ENCODE data around the gene CCDC178.

Gene CCDC178

DNA sequence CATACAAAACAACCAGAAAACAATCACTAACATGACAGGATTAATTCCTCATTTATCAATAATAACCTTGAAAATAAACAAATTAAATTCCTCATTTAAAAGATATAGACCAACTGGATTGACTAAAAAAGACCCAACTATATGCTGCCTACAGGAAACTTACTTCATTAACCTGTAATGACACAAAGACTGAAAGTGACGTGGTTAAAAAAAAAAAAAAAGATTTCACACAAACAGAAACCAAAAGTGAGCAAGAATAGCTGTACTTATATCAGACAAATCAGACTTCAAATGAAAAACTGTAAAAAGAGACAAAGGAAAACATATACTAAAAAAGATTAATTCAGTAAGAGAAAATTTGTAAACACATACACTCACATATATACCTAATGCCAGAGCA is 201.2 kb downstream of the CCDC178 start:
- in situ Hi-C loops (cut with MboI; ENCODE audit: low sequenced_read_pairs) = loop anchor here (10.0 kb wide), 1 partner anchor 256 kb away; no protein-coding TSS in a partner anchor
- no peak for DNase-seq (ENCODE audit: low spot score in 2 of 2)
- Histone ChIP-seq H3K27me3 (ENCODE audit: low read depth) (no peaks in the 10 kb centered on the region), H3K9me3 (no peaks in the 10 kb centered on the region), H3K36me3 (replicated peaks) (no peaks in the 10 kb centered on the region), H3K4me3 (no peak overlapping the region), H3K4me1 (no peaks in the 10 kb centered on the region)

DNA sequence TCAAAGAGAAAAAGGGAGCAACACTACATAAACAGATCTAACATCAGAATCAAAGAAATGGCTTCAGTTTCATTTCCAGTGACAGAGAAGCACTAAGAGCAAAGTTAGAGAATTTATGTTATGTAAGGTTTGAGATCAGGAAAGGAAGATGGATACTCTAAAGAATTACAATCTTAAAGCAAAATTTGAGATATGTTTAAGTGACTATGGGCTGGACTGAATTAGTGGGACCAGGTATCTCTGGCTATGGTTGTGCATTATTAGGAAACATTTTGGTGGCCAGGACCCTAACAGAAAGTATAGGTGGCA is 208.2 kb downstream of the CCDC178 start:
- H3K4me3 ChIP-seq = no peak overlapping the region
- DNase-seq (ENCODE audit: low spot score in 2 of 2) = no peak
- no peaks in the 10 kb centered on the region for H3K36me3 ChIP-seq (replicated peaks)
- H3K27me3 ChIP-seq (ENCODE audit: low read depth) = no peaks in the 10 kb centered on the region
- no peaks in the 10 kb centered on the region for H3K9me3 ChIP-seq
- no peaks in the 10 kb centered on the region for H3K4me1 ChIP-seq
- in situ Hi-C loops (cut with MboI; ENCODE audit: low sequenced_read_pairs) = loop anchor here (10.0 kb wide), 1 partner anchor 263 kb away; no protein-coding TSS in a partner anchor

DNA sequence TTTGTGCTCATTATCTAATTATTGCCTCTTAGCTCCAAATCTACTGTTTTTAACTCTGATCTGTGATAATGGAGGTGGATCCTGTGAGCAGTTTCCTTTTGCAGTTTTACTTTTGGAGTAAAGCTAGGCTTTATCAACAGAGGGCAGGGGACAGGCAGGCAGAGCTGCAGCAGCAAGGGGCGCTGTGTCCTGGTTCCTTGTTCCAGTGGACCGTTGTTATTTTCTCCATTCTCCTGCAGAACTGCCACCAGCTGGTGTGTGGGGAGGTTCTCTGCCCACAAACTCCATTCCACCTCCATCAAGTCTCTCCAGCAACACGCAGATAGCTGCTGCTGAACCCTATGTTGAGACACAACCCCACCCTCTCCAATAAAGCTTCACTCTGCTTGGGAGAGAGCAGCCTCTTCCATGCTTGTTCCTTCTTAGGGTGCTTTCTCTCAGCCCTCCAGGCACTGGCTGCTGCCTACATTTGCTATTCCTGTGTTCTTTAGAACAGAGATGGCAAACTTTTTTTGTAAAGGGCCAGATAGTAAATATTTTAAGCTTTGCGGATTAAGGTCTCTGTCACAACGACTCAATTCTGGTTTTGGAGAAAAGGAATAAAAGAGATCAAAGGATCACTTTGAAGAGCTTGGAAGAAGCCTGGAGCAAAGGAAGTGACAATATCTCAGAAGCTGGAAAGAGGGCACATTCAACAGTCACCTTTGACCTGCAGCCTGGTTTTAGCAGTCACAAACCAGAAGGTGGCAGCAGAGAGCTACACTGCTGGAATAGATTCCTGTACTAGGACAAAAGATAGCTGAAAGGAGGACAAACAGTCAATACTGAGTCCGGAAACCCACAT is 208.8 kb downstream of the CCDC178 start:
- in situ Hi-C loops (cut with MboI; ENCODE audit: low sequenced_read_pairs) = loop anchor here (10.0 kb wide), 1 partner anchor 263 kb away; no protein-coding TSS in a partner anchor
- Histone ChIP-seq H3K4me3 (no peak overlapping the region), H3K27me3 (ENCODE audit: low read depth) (no peaks in the 10 kb centered on the region), H3K9me3 (no peaks in the 10 kb centered on the region), H3K4me1 (no peaks in the 10 kb centered on the region), H3K36me3 (replicated peaks) (no peaks in the 10 kb centered on the region)
- DNase-seq (ENCODE audit: low spot score in 2 of 2) = peak; percentile 75 to 87

DNA sequence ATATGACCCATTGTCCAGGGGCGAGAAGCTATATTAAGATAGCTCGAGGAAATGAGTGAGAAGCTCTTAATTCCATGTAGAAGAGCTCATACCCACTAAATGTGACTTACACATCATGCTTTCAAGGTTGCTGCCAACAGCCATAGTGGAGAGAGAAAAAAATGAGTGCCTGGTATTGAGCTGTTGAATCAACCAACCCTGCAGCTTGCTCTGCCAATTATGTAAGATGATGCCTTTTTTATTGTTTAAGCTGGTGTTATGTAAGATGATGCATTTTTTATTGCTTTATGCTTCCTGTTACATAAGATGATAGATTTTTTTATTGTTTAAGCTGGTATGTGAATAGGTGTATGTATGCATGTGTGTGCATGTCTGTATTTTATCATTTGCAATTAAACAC is 228.2 kb downstream of the CCDC178 start:
- H3K4me3 ChIP-seq = no peak overlapping the region
- H3K4me1 ChIP-seq = no peaks in the 10 kb centered on the region
- in situ Hi-C loops (cut with MboI; ENCODE audit: low sequenced_read_pairs) = no loop called here
- no peaks in the 10 kb centered on the region for H3K36me3 ChIP-seq (replicated peaks)
- H3K27me3 ChIP-seq (ENCODE audit: low read depth) = no peaks in the 10 kb centered on the region
- H3K9me3 ChIP-seq = no peaks in the 10 kb centered on the region
- DNase-seq (ENCODE audit: low spot score in 2 of 2) = no peak

DNA sequence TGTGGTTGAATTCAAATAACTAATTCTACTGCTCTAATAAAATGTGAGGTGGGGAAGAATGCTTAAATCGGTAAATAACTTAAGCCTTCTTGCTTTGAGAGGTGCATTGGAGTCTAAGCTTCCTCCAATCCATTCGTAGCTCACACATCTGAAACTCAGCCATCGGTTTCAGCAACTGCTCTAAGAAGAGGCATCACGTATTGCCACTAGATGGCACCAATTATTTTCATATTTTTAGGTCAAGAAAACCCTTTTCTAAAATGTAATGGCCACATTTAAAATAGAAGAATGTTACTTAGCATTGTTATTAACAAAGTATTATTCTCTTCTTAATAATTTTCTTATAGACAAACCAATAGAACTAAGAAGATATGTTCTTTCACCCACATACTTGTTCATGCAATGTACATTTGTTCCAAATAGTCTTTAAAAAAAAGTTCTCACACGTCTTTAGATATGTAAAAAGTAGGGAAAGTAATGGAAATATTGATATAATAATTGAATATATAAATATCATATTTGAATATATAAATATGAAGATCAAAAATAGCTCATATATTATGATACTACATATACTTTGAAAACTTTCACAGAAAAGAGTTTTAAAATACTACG is 229.8 kb downstream of the CCDC178 start:
- H3K27me3 ChIP-seq (ENCODE audit: low read depth) = no peaks in the 10 kb centered on the region
- in situ Hi-C loops (cut with MboI; ENCODE audit: low sequenced_read_pairs) = no loop called here
- no peaks in the 10 kb centered on the region for H3K36me3 ChIP-seq (replicated peaks)
- H3K9me3 ChIP-seq = no peaks in the 10 kb centered on the region
- no peak overlapping the region for H3K4me3 ChIP-seq
- peak; percentile 12 to 36 for DNase-seq (ENCODE audit: low spot score in 2 of 2)
- no peaks in the 10 kb centered on the region for H3K4me1 ChIP-seq

DNA sequence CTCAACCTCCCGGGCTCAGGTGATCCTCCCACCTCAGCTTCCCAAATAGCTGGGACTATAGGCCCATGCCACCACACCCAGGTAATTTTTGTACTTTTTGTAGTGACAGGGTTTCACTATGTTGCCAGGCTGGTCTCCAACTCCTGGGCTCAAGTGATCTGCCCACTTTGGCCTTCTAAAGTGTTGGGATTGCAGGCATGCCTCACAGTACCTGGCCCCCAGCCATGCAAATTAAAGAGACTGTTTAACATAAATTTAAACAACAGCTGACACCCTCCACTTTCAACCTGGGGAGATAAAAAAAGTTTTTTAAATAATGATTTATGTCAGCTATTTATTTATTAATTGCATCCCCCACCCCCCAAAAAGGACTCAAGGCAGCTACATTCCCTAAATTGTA is 234.7 kb downstream of the CCDC178 start:
- no peaks in the 10 kb centered on the region for H3K9me3 ChIP-seq

DNA sequence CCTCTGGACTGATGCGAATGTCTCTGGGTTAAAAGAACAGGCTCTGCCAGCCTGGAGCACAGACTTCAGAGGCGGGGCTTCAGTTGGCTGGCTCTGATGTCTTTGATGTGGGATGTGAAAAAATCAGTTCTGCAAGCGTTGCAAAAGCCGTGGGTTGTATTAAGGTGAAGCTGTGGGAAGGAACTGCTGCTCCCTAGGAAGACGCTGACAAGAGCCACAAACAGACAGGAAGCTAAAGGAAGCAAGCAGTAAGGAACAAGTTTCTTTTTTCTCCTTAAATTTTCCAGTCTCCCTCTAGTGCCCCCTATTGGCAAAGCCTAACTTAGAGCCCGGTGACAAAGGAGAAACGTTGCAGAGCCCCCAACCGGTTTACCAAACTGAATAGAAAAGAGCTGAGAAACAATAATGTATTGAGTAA is 239.0 kb downstream of the CCDC178 start:
- no peaks in the 10 kb centered on the region for H3K9me3 ChIP-seq
- no peaks in the 10 kb centered on the region for H3K36me3 ChIP-seq (replicated peaks)
- H3K27me3 ChIP-seq (ENCODE audit: low read depth) = peaks cover 3% of the 10 kb centered on the region; the same call in 1 of the 2 replicates
- no peaks in the 10 kb centered on the region for H3K4me1 ChIP-seq
- no peak overlapping the region for H3K4me3 ChIP-seq
- in situ Hi-C loops (cut with MboI; ENCODE audit: low sequenced_read_pairs) = no loop called here
- DNase-seq (ENCODE audit: low spot score in 2 of 2) = peak; percentile 41 to 61

More for the DNA sequence above, 234.7 kb downstream of the CCDC178 start:
- Histone ChIP-seq H3K4me1 (no peaks in the 10 kb centered on the region), H3K36me3 (replicated peaks) (no peaks in the 10 kb centered on the region), H3K4me3 (no peak overlapping the region), H3K27me3 (ENCODE audit: low read depth) (peaks cover 3% of the 10 kb centered on the region; the same call in 1 of the 2 replicates)
- in situ Hi-C loops (cut with MboI; ENCODE audit: low sequenced_read_pairs) = no loop called here
- no peak for DNase-seq (ENCODE audit: low spot score in 2 of 2)

DNA sequence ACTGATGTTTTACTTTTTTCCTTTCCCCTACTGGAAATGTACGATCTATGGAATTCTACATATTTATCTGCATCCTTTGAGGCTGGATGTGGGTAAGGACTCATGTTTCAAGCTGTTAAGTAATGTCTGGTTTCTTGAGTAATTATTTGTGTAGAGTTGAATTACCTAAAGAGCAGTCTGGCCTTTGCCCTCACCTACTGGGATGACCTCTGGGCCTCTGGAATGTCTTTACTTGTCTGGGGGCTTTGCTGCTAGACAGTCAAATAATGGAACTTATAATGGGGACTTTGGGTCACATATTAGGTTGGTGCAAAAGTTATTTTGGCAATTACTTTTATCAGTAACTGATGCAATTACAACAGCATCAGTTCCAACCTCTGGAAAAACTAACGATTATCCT is 244.7 kb downstream of the CCDC178 start:
- DNase-seq (ENCODE audit: low spot score in 2 of 2) = no peak
- H3K4me1 ChIP-seq = no peaks in the 10 kb centered on the region
- in situ Hi-C loops (cut with MboI; ENCODE audit: low sequenced_read_pairs) = no loop called here
- H3K36me3 ChIP-seq (replicated peaks) = no peaks in the 10 kb centered on the region
- no peaks in the 10 kb centered on the region; the same call in 1 of the 2 replicates for H3K27me3 ChIP-seq (ENCODE audit: low read depth)
- H3K9me3 ChIP-seq = no peaks in the 10 kb centered on the region
- H3K4me3 ChIP-seq = no peak overlapping the region

DNA sequence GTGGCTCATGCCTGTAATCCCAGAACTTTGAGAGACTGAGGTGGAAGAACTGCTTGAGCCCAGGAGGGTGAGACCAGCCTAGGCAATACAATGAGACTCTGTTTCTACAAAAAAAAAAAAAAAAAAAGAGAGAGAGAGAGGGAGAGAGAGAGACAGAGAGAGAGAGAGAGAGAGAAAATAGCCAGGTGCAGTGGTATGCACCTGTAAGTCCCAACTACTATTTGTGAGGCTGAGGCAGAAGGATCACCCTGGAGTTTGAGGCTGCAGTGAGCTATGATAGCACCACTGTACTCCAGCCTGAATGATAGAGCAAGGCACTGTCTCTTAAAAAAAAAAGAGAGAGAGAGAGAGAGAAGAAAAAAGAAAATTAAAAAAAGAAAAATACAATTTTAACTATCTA is 245.7 kb downstream of the CCDC178 start:
- Histone ChIP-seq H3K36me3 (replicated peaks) (no peaks in the 10 kb centered on the region), H3K27me3 (ENCODE audit: low read depth) (no peaks in the 10 kb centered on the region), H3K4me3 (no peak overlapping the region), H3K4me1 (no peaks in the 10 kb centered on the region), H3K9me3 (no peaks in the 10 kb centered on the region)
- in situ Hi-C loops (cut with MboI; ENCODE audit: low sequenced_read_pairs) = no loop called here
- DNase-seq (ENCODE audit: low spot score in 2 of 2) = no peak

DNA sequence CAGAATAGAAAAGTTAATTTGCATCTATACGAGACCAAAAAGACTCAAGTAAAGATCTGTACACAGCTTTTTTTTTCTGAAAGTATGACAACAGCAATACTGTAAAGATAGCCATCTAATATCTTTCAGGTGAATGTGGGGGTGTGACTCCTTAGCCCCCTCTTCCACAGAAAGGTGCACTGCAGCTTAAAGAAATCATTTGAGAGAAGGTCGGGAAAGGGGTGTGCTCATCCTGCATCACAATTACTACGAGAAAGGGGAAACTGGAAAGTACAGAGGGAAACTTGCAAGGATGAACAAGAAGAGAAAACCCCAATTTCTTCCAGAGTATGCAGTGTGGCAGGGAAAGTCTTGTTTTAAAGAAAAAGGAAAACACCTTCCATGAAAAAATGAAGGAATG is 255.6 kb downstream of the CCDC178 start:
- no peak for DNase-seq (ENCODE audit: low spot score in 2 of 2)
- in situ Hi-C loops (cut with MboI; ENCODE audit: low sequenced_read_pairs) = no loop called here
- H3K4me1 ChIP-seq = no peaks in the 10 kb centered on the region

DNA sequence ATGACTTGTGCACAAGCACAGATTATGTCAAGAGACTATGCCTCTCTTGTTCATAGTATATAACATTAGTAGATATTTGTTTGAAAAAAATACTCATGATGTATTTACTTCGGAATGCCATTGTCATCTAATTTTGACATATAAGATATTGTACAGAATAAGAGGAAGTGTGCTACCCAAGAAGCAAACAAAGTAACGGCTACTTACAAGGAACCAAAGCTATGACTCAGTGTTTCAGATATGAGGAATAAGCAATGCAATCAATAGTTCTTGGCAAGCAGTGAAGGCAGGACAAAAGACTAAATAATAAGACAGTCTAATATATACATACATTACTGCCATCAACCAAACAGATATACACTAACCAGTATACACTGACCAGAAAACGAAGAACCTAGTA is 256.3 kb downstream of the CCDC178 start:
- H3K4me3 ChIP-seq = no peak overlapping the region
- no peaks in the 10 kb centered on the region for H3K36me3 ChIP-seq (replicated peaks)
- H3K27me3 ChIP-seq (ENCODE audit: low read depth) = no peaks in the 10 kb centered on the region; the same call in 1 of the 2 replicates
- DNase-seq (ENCODE audit: low spot score in 2 of 2) = no peak
- H3K4me1 ChIP-seq = no peaks in the 10 kb centered on the region
- H3K9me3 ChIP-seq = no peaks in the 10 kb centered on the region
- in situ Hi-C loops (cut with MboI; ENCODE audit: low sequenced_read_pairs) = no loop called here

More for the DNA sequence above, 255.6 kb downstream of the CCDC178 start:
- no peaks in the 10 kb centered on the region for H3K9me3 ChIP-seq
- no peaks in the 10 kb centered on the region; the same call in 1 of the 2 replicates for H3K27me3 ChIP-seq (ENCODE audit: low read depth)
- no peaks in the 10 kb centered on the region for H3K36me3 ChIP-seq (replicated peaks)
- H3K4me3 ChIP-seq = no peak overlapping the region

DNA sequence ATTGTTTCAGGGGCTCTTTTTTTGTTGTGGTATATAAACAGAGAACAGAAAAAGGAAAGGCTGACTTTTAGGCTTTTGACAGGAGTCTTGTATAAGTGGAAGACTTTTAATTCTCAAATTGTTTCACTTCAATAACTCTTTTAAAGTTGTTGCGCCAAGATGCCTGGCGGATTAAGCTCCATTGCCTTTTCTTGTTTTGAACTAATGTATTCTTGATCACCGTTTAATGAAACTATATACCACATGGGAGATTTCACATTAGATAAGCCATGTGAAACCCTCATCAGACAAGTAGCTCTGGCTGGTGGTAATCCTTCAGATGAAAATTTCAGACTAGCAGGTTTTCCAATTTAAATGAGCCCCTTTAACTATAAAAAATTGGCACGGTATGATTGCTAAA is 257.4 kb downstream of the CCDC178 start:
- Histone ChIP-seq H3K4me3 (no peak overlapping the region), H3K4me1 (no peaks in the 10 kb centered on the region), H3K27me3 (ENCODE audit: low read depth) (no peaks in the 10 kb centered on the region; the same call in 1 of the 2 replicates), H3K9me3 (no peaks in the 10 kb centered on the region), H3K36me3 (replicated peaks) (no peaks in the 10 kb centered on the region)
- in situ Hi-C loops (cut with MboI; ENCODE audit: low sequenced_read_pairs) = no loop called here
- no peak for DNase-seq (ENCODE audit: low spot score in 2 of 2)

DNA sequence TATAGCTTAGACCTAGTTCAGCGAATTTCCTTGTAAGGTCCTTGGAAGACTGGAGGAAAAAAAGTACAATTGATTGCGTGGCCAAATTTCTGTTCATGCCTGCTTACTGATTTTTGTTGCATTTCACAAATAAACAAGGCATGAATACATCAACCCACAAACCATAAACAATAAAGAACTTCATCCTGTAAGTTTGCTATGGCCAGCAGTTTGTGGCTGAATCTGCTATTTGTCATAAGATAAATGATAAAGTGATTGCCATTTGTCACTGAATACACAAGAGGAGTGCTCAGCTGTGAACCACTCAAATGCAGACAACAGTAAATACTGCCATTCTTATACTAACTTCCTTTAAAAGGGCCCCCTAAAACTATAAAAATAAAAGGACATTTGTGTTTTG is 259.5 kb downstream of the CCDC178 start:
- Histone ChIP-seq H3K4me3 (no peak overlapping the region), H3K27me3 (ENCODE audit: low read depth) (no peaks in the 10 kb centered on the region; the same call in 1 of the 2 replicates), H3K4me1 (no peaks in the 10 kb centered on the region), H3K36me3 (replicated peaks) (no peaks in the 10 kb centered on the region), H3K9me3 (no peaks in the 10 kb centered on the region)
- in situ Hi-C loops (cut with MboI; ENCODE audit: low sequenced_read_pairs) = no loop called here
- no peak for DNase-seq (ENCODE audit: low spot score in 2 of 2)

DNA sequence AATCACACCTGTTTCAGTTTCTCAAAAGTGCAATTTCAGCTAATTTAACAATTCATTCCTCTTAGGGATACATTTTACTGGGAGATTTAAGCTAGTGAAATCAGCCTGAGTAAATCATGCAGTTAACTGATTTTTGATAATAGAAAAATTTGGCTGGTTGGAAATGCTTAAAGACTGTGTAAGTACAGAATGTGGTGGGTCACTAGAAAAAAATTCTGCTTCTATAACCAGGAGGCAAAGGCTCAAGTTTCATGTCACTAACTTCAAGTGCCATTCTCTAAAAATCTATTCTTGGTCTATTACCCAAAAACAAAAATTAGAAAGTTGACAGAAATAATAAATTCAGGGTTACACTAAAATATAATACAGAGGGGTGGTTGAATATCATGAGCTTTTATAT is 271.3 kb downstream of the CCDC178 start:
- H3K27me3 ChIP-seq (ENCODE audit: low read depth) = peaks cover 2% of the 10 kb centered on the region; the same call in 1 of the 2 replicates
- H3K9me3 ChIP-seq = no peaks in the 10 kb centered on the region
- in situ Hi-C loops (cut with MboI; ENCODE audit: low sequenced_read_pairs) = no loop called here
- DNase-seq (ENCODE audit: low spot score in 2 of 2) = no peak
- H3K36me3 ChIP-seq (replicated peaks) = no peaks in the 10 kb centered on the region
- no peak overlapping the region for H3K4me3 ChIP-seq
- no peaks in the 10 kb centered on the region for H3K4me1 ChIP-seq

All from HAP-1 (cell line).